Astrocyte of the cerebellum (primary cell): ENCODE data around the gene GDF2.

Experiments
- DNase-seq: peaks from one replicate; pipeline ENCODE4 v3.0.0-alpha.2; 2011; ENCODE audit warnings: low read depth
- H3K4me3 ChIP-seq: 2 replicates; pipeline ENCODE4 v1.5.1; 2011; ENCODE audit warnings: mild to moderate bottlenecking, low read depth, low read length, moderate library complexity
- in situ Hi-C: cut with HindIII; loops from 2 replicates; pipeline ENCODE4 v1.10.0; 2017; ENCODE audit warnings: low sequenced_read_pairs
- TF ChIP-seq, protein P1 (sequence below): IDR thresholded peaks from 2 replicates; pipeline ENCODE4 v1.5.1; 2012; ENCODE audit warnings: low read length, low read depth, moderate library complexity, mild to moderate bottlenecking; ENCODE audit errors: missing control alignments

The GDF2 gene

DNA sequence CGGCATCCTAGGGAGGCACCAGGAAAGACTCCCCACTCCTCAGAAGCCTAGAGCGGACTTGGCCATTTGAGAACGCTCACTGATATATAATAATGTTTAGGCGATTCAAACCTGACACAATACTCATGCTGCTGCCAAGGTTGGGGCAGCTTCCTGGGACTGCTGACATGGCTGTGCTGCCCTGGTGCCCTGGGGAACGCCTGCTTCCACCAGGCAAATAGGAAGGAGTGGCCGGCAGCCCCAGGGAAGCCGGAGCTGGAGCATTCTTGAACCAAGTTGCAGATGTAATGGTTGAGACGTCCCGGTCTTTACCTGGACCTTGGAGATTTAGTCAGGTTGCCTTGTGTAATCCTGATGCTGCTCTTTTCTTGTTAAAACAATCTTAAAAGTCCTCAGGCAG is 13.5 kb upstream of the GDF2 start:
- H3K4me3 ChIP-seq, result no peak overlapping the region
- in situ Hi-C loops, result no loop called here
- TF ChIP-seq, protein P1, sequence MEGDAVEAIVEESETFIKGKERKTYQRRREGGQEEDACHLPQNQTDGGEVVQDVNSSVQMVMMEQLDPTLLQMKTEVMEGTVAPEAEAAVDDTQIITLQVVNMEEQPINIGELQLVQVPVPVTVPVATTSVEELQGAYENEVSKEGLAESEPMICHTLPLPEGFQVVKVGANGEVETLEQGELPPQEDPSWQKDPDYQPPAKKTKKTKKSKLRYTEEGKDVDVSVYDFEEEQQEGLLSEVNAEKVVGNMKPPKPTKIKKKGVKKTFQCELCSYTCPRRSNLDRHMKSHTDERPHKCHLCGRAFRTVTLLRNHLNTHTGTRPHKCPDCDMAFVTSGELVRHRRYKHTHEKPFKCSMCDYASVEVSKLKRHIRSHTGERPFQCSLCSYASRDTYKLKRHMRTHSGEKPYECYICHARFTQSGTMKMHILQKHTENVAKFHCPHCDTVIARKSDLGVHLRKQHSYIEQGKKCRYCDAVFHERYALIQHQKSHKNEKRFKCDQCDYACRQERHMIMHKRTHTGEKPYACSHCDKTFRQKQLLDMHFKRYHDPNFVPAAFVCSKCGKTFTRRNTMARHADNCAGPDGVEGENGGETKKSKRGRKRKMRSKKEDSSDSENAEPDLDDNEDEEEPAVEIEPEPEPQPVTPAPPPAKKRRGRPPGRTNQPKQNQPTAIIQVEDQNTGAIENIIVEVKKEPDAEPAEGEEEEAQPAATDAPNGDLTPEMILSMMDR, result no peak
- DNase-seq, result no peak

DNA sequence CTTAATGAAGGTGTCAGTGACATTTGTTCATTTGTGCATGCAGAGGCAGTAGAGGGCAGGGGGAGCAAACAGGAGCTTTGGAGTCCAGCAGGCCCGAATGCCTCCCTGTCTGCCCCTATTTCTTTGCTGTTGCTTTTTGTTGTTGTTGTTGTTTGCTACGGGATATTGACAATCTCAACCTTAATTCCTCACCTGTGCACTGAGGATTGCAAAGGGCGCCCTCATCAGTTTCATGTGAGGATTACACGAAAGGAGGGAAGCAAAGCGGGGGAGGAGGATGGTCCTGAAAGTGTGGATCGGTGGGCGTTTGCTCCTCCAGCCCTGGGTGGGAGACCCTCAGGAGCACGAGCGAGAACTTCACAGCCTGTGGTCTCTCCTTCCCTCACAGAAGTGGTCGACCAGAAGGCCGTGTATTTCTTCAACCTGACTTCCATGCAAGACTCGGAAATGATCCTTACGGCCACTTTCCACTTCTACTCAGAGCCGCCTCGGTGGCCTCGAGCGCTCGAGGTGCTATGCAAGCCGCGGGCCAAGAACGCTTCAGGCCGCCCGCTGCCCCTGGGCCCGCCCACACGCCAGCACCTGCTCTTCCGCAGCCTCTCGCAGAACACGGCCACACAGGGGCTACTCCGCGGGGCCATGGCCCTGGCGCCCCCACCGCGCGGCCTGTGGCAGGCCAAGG is 12.7 kb upstream of the GDF2 start:
- in situ Hi-C loops, result no loop called here
- no peak for DNase-seq

DNA sequence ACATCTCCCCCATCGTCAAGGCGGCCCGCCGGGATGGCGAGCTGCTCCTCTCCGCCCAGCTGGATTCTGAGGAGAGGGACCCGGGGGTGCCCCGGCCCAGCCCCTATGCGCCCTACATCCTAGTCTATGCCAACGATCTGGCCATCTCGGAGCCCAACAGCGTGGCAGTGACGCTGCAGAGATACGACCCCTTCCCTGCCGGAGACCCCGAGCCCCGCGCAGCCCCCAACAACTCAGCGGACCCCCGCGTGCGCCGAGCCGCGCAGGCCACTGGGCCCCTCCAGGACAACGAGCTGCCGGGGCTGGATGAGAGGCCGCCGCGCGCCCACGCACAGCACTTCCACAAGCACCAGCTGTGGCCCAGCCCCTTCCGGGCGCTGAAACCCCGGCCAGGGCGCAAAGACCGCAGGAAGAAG is 12.2 kb upstream of the GDF2 start:
- in situ Hi-C loops, result no loop called here
- no peak overlapping the region for H3K4me3 ChIP-seq
- no peak for DNase-seq
- TF ChIP-seq, protein P1, result no peak

More for the DNA sequence above, 12.7 kb upstream of the GDF2 start:
- TF ChIP-seq, protein P1, result peak; percentile 55
- H3K4me3 ChIP-seq, result no peak overlapping the region

DNA sequence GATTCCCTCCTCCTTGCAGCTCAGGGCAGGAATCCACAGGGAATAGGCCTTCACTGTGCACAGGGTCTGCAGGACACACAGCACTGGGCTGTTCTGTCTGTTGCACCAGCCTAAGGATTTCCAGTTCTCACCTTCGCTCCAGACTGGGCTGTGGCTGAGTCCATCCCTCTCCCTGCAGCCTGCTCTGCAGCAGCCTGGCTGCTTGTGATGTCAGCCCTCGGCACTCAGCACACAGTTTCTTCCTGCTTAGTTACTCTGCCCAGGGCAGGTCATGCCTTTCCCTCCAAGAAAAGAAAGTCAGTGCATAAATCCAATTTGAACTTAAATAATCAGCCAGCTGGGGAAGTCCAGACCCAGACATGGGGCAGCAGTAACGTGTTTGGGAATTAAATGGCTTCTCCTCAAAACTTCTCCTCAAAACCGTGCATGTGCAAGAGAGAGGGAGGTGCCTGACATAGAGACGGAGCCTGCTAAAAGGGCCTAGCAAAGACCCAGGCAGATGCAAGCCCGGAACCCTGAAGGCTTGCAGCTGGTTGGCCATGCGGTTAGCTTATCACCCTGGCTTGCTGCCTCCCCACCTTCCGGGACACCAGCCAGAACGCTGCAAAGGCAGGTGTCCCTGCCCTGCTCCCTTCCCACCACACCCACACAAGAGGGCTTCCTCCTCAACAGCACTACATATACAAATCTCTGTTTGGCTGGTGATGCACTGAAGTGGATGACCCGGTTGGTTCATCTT is 10.9 kb upstream of the GDF2 start:
- no peak overlapping the region for H3K4me3 ChIP-seq
- TF ChIP-seq, protein P1, result no peak
- no peak for DNase-seq
- in situ Hi-C loops, result no loop called here

DNA sequence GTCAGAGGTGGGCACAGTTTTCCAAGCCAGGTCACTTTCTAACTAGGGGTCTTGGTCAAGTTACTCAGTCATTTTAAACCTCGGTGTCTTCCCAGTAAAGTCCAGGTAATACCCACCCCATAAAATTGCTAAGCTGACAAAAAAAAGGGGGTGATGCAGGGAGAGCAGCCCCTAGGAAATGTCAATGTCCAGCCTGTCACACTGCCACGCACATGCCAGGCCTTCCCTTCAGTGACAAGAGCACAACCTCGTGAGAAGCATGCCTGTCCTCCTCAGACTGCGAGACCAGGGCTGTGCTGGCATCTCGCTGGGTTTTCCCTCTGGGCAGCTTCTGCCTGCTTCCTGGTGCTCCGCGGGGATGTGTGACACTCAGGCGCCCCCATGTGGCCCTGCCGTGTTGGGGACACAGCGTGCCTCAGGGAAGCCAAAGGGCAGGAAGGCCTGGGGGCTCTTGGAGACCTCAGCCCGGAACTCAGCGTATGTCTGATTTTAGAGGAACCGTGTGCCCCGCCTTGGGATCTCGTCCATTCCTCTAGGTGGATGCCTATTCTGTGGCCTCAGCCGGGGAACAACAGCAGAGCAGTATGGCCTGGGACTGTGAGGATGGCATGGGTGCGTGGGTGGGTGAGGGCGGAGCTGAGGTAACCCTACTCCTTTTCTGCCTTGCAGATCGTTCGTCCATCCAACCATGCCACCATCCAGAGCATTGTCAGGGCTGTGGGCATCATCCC is 10.2 kb upstream of the GDF2 start:
- H3K4me3 ChIP-seq, result no peak overlapping the region
- TF ChIP-seq, protein P1, result peak; percentile 92
- DNase-seq, result peak; percentile 29
- in situ Hi-C loops, result no loop called here

DNA sequence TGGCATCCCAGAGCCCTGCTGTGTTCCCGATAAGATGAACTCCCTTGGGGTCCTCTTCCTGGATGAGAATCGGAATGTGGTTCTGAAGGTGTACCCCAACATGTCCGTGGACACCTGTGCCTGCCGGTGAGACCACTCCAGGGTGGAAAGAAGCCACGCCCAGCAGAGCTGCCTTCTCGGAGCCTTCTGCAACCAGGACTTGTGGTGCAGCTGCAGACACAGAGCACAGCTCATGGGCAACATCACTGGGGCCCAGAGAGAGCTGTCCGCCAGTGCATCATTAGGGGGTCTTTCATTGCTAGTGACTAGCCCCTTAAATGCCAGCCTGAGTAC is 9.6 kb upstream of the GDF2 start:
- H3K4me3 ChIP-seq, result no peak overlapping the region
- in situ Hi-C loops, result no loop called here
- no peak for DNase-seq
- TF ChIP-seq, protein P1, result no peak
